Activated CD4-positive, alpha-beta T cell treated with anti-CD3 and anti-CD28 coated beads for 36 hours (primary cell): ENCODE results near the gene TCF7L2. TPM values are rescaled to one million over a fixed set of nuclear protein-coding genes. Genes with fewer than 3 reads are reported as not detected.

Experiments
- ATAC-seq: fragments of 200-7000 bp; cut with Tn5 transposase; one replicate; pipeline ENCODE4 v1.10.0; 2021; ENCODE audit warnings: mild to moderate bottlenecking, moderate library complexity
- CTCF ChIA-PET: fragments of 350-600 bp; sonication (Branson Sonifier 250); formaldehyde crosslinking; loops from one replicate; lab custom pipeline; 2021; ENCODE audit warnings: antibody characterized with exemption; lab: Charles Lee
- POLR2A ChIA-PET: fragments of 350-600 bp; sonication (Branson Sonifier 250); formaldehyde crosslinking; loops from one replicate; lab custom pipeline; 2021; ENCODE audit warnings: antibody characterized with exemption, inconsistent platforms; lab: Charles Lee
- DNase-seq: peaks from one replicate; pipeline ENCODE4 v3.0.0-alpha.2; 2020
- H3K27ac Mint-ChIP-seq: one replicate; pipeline ENCODE4 v1.8.0; 2021; ENCODE audit warnings: mixed read lengths
- H3K27me3 Mint-ChIP-seq: one replicate; pipeline ENCODE4 v1.8.0; 2021; ENCODE audit warnings: mixed read lengths
- H3K36me3 Mint-ChIP-seq: one replicate; pipeline ENCODE4 v1.8.0; 2021; ENCODE audit warnings: low read depth, mixed read lengths
- H3K4me1 Mint-ChIP-seq: one replicate; pipeline ENCODE4 v1.8.0; 2021; ENCODE audit warnings: mixed read lengths
- H3K4me3 Mint-ChIP-seq: one replicate; pipeline ENCODE4 v1.8.0; 2021; ENCODE audit warnings: mild to moderate bottlenecking, moderate library complexity, mixed read lengths
- H3K9me3 Mint-ChIP-seq: one replicate; pipeline ENCODE4 v1.8.0; 2021; ENCODE audit warnings: low read depth, mixed read lengths
- intact Hi-C, 2 experiments: fragments of 100-400 bp; cut with DNase I in 1 of 2; cut with micrococcal nuclease in 1 of 2; formaldehyde crosslinking; loops; one replicate each; pipeline versions ENCODE4 v1.14.2 to v1.15.1; 2022 to 2024; cut with DNase I, micrococcal nuclease
- total RNA-seq, 2 experiments: library from RNA; stranded (reverse); gene quantifications; one replicate each; pipeline ENCODE4 v1.2.3, GENCODE V29; 2021

The TCF7L2 gene
- total RNA-seq, 2 experiments from 2014 or later: 0.87 to 1.7 TPM

DNA sequence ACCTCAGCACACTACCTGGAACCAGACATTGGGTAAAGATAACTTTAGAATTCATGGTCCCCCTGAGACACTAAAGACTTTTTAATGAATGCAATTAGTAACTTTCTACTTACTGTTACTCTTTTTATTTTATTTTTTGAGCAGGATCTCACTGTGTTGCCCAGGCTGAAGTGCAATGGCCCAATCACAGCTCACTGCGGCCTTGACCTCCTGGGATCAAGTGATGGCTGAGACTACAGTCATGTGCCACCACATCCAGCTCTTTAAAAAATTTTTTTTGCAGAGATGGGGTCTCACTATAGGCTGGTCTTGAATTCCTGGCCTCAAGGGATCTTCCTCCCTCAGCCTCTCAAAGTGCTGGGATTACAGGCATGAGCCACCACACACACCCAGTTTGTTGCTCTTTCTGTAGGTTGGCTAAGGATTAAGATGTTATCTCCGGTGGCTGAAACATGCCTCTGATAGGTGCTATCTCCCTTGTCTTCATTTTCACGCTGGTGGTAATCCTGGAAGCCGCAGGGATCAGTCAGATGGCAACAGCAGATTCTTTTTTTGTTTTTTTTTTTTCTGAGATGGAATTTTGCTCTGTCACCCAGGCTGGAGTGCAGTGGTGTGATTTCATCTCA, 128.3 kb downstream of the TCF7L2 start:
- no peak for ATAC-seq
- H3K4me3 Mint-ChIP-seq: no peak overlapping the region
- no peaks in the 10 kb centered on the region for H3K27me3 Mint-ChIP-seq
- ChIA-PET POLR2A (no interaction called here), CTCF (no interaction called here)
- no peaks in the 10 kb centered on the region for H3K36me3 Mint-ChIP-seq
- intact Hi-C loops: no loop called here
- H3K9me3 Mint-ChIP-seq: no peaks in the 10 kb centered on the region
- H3K4me1 Mint-ChIP-seq: no peaks in the 10 kb centered on the region
- DNase-seq: no peak
- no peak overlapping the region for H3K27ac Mint-ChIP-seq

GRCh38 chr10:113080061-113080924, 130.2 kb downstream of the TCF7L2 start:
- no peaks in the 10 kb centered on the region for H3K9me3 Mint-ChIP-seq
- H3K4me1 Mint-ChIP-seq: no peaks in the 10 kb centered on the region
- ChIA-PET CTCF (no interaction called here), POLR2A (no interaction called here)
- ATAC-seq: no peak
- H3K36me3 Mint-ChIP-seq: no peaks in the 10 kb centered on the region
- H3K27ac Mint-ChIP-seq: no peak overlapping the region
- no peaks in the 10 kb centered on the region for H3K27me3 Mint-ChIP-seq
- no peak for DNase-seq
- intact Hi-C loops: no loop called here
- H3K4me3 Mint-ChIP-seq: no peak overlapping the region

DNA sequence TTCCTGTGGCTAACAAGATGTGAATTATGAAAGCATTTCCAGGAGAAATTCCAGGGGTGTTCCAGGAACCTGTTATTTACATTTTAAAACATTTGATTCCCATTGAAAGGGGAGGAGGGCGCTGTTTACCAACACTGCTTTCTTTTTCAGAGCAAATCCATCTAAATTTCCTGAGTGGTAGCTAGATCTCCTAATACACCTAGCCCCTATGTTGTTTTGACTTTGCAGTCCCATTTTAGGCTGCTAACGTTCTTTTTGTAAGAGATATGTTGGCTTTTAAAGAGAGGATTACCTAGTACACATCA, 130.8 kb downstream of the TCF7L2 start:
- POLR2A ChIA-PET: no interaction called here
- Mint-ChIP-seq H3K27me3 (no peaks in the 10 kb centered on the region), H3K4me1 (no peaks in the 10 kb centered on the region), H3K27ac (no peak overlapping the region), H3K36me3 (no peaks in the 10 kb centered on the region), H3K9me3 (no peaks in the 10 kb centered on the region), H3K4me3 (no peak overlapping the region)
- DNase-seq (no peak), ATAC-seq (no peak)
- CTCF ChIA-PET: no interaction called here
- intact Hi-C loops: no loop called here

GRCh38 chr10:113084031-113084430, 134.0 kb downstream of the TCF7L2 start:
- Mint-ChIP-seq H3K27ac (no peak overlapping the region), H3K4me3 (no peak overlapping the region), H3K36me3 (no peaks in the 10 kb centered on the region), H3K27me3 (no peaks in the 10 kb centered on the region), H3K9me3 (no peaks in the 10 kb centered on the region), H3K4me1 (no peaks in the 10 kb centered on the region)
- intact Hi-C loops: no loop called here
- ChIA-PET POLR2A (no interaction called here), CTCF (no interaction called here)
- DNase-seq: no peak
- no peak for ATAC-seq

DNA sequence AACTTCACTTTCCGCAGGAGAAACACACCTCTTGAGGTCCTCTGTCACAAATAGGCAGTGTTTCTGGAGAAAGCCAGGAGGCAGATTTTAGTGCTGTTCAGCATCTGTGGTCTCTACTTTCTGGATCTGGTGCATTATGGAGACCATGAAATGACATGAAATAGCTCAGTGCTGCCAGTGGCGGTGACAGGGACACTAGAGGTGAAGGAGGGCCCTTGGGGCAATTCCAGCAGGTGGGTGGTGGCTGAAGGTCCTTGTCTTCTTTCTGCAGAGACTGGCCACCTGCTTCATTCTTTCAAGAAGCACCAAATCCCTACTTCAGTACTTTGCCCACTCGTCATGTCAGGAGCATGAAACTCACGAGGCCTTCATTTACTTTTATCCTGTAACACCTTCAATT, 135.7 kb downstream of the TCF7L2 start:
- H3K27ac Mint-ChIP-seq: no peak overlapping the region
- CTCF ChIA-PET: interaction anchor here (0.6 kb wide), 1 partner anchor 10 kb away, joined by 3 read pairs; no protein-coding TSS in a partner anchor
- H3K27me3 Mint-ChIP-seq: no peaks in the 10 kb centered on the region
- POLR2A ChIA-PET: no interaction called here
- ATAC-seq (no peak), DNase-seq (no peak)
- no peaks in the 10 kb centered on the region for H3K4me1 Mint-ChIP-seq
- intact Hi-C loops: no loop called here
- H3K9me3 Mint-ChIP-seq: no peaks in the 10 kb centered on the region
- H3K36me3 Mint-ChIP-seq: no peaks in the 10 kb centered on the region
- no peak overlapping the region for H3K4me3 Mint-ChIP-seq

- POLR2A ChIA-PET: no interaction called here
Observed at GRCh38 chr10:113086282-113086681, 136.2 kb downstream of the TCF7L2 start.

DNA sequence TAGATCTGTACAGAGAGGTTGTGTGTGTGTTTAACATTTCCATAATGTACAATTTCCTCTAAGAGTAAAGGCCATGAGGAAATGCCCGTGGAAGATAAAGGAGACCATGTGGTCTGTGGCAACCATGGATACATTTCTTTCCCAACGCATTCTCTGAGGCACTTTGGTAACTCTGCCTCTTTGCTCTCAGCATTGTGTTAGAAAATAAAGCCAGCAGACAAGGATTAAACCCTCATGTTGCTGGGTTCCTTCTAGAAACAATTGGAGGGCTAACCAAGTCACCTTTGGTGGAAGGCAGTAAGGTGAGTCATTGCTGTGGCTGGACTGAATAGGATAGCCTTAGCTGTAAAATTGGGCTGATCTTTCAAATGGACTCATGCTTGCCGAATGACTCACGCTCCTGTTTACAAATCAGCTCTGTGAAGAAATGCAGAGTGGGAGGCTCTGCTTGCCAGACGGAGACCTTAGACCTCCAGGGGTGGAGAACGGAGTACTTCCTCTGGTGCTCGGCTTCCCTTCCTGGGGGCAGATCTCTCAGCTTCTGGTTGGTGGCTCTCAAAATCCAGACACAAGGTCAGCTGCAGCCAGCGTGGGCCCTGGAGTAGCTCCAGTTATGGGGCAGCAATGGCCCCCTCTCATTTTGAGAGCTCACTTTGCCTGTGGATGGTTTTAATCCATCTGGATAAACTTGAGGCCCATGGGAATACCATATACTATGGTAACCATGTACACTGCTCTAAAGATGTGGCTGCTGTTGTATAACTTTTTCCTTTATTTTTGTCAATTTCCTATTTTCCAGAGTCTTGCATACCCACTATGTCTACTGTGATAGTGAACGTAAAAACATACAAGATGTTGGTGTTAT, 137.3 kb downstream of the TCF7L2 start:
- DNase-seq: no peak
- Mint-ChIP-seq H3K4me1 (no peaks in the 10 kb centered on the region), H3K9me3 (no peaks in the 10 kb centered on the region), H3K27ac (no peak overlapping the region), H3K27me3 (no peaks in the 10 kb centered on the region), H3K36me3 (no peaks in the 10 kb centered on the region), H3K4me3 (no peak overlapping the region)
- intact Hi-C loops: no loop called here
- ATAC-seq: no peak
- POLR2A ChIA-PET: no interaction called here
- CTCF ChIA-PET: interaction anchor here (0.6 kb wide), 1 partner anchor 222 kb away, joined by 5 read pairs; no protein-coding TSS in a partner anchor

More at GRCh38 chr10:113086282-113086681, 136.2 kb downstream of the TCF7L2 start:
- no peak for ATAC-seq
- Mint-ChIP-seq H3K36me3 (no peaks in the 10 kb centered on the region), H3K9me3 (no peaks in the 10 kb centered on the region), H3K4me3 (no peak overlapping the region), H3K27ac (no peak overlapping the region), H3K4me1 (no peaks in the 10 kb centered on the region), H3K27me3 (no peaks in the 10 kb centered on the region)
- DNase-seq: no peak
- CTCF ChIA-PET: interaction anchor here (0.6 kb wide), 1 partner anchor 11 kb away, joined by 3 read pairs; no protein-coding TSS in a partner anchor
- intact Hi-C loops: no loop called here

- no peaks in the 10 kb centered on the region for H3K36me3 Mint-ChIP-seq
- DNase-seq (no peak), ATAC-seq (no peak)
- intact Hi-C loops: no loop called here
- no peaks in the 10 kb centered on the region for H3K9me3 Mint-ChIP-seq
- H3K4me1 Mint-ChIP-seq: peaks cover 2% of the 10 kb centered on the region
- no peaks in the 10 kb centered on the region for H3K27me3 Mint-ChIP-seq
- CTCF ChIA-PET: interaction anchor here (0.6 kb wide), 1 partner anchor 221 kb away, joined by 5 read pairs; no protein-coding TSS in a partner anchor
- no peak overlapping the region for H3K4me3 Mint-ChIP-seq
- POLR2A ChIA-PET: no interaction called here
- H3K27ac Mint-ChIP-seq: no peak overlapping the region
Observed at GRCh38 chr10:113088194-113088593, 138.1 kb downstream of the TCF7L2 start.

DNA sequence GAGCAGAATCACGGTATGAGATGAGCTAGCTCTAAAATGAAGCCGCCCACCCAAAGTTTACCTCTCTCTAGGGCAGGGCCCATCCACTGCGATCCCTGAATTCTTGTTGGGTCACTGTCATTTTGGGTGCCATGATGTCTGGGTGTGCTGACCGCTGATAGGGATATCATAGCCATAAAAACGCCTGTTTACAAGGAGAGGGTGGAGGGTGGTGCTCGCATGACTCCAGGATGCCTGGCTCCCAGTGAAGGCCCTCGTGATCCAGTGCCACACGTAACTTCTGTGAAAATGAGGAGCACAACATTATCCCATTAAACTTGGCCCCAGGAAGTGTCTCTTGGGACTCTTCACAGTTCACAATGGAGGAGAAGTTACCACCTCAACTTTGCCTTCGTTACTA, 139.5 kb downstream of the TCF7L2 start:
- ATAC-seq (no peak), DNase-seq (no peak)
- POLR2A ChIA-PET: no interaction called here
- peaks cover 2% of the 10 kb centered on the region for H3K36me3 Mint-ChIP-seq
- no peaks in the 10 kb centered on the region for H3K27me3 Mint-ChIP-seq
- CTCF ChIA-PET: interaction anchor here (0.5 to 0.7 kb wide), 2 partner anchors 37 to 613 kb away, joined by 3 to 4 read pairs; no protein-coding TSS in a partner anchor
- peaks cover 3% of the 10 kb centered on the region for H3K9me3 Mint-ChIP-seq
- no peak overlapping the region for H3K4me3 Mint-ChIP-seq
- intact Hi-C loops: no loop called here
- peaks cover 15% of the 10 kb centered on the region for H3K4me1 Mint-ChIP-seq
- H3K27ac Mint-ChIP-seq: no peak overlapping the region

DNA sequence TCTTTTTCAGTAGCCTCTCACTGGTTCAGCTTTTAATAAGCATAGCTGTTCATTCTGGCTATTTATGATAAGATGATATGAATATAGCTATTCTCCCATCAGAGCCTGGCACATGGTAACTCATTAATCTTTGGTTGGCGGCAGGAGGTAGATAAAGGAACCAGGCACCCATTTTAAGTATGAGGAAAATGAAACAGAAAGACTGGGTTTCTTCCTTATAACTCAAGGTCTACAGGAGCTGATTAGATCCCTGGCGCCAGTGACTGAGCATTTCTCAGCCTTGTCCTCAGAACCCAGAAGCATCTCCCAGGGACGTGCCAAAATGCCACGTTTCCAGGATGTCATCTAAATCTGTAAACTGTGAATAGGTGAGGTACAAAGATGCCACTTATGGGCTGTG, 141.9 kb downstream of the TCF7L2 start:
- ChIA-PET POLR2A (no interaction called here), CTCF (interaction anchor here (0.9 kb wide), 1 partner anchor 27 kb away, joined by 3 read pairs; no protein-coding TSS in a partner anchor)
- H3K4me3 Mint-ChIP-seq: no peak overlapping the region
- H3K4me1 Mint-ChIP-seq: peaks cover 17% of the 10 kb centered on the region
- no peak overlapping the region for H3K27ac Mint-ChIP-seq
- H3K9me3 Mint-ChIP-seq: peaks cover 3% of the 10 kb centered on the region
- no peaks in the 10 kb centered on the region for H3K27me3 Mint-ChIP-seq
- intact Hi-C loops: loop anchor here in 1 of 2 experiments (10.0 kb wide), 1 partner anchor 107 kb away; no protein-coding TSS in a partner anchor
- DNase-seq (no peak), ATAC-seq (no peak)
- H3K36me3 Mint-ChIP-seq: peaks cover 2% of the 10 kb centered on the region
